IMR-90 (cell line): ENCODE measurements around the gene DHRS7. TPM values are rescaled to one million over a fixed set of nuclear protein-coding genes. Genes with fewer than 3 reads are reported as not detected.

Source experiments
- ATAC-seq: fragments of 200-7000 bp; cut with Tn5 transposase; 2 replicates; pipeline ENCODE4 v1.9.1; 2020; ENCODE audit warnings: low read depth, mild to moderate bottlenecking, moderate library complexity
- BruUV-seq: library from RNA; stranded (reverse); fragments of 400-500 nt; replicated peaks from 2 replicates; lab custom pipeline; 2021; lab: Mats Ljungman, UMichigan
- CTCF ChIA-PET: fragments of 300-600 bp; formaldehyde crosslinking; extraction: SDS; loops from one replicate; lab custom pipeline; 2021; ENCODE audit warnings: antibody characterized with exemption; lab: Yijun Ruan, JAX
- POLR2A ChIA-PET: fragments of 300-600 bp; sonication (Branson Sonifier 250); formaldehyde crosslinking; loops from one replicate; lab custom pipeline; 2022; ENCODE audit warnings: antibody characterized with exemption; ENCODE audit not compliant: unreplicated experiment; lab: Charles Lee
- DNase-seq: peaks from one replicate; pipeline ENCODE4 v3.0.0; 2013
- H2AFZ ChIP-seq: replicated peaks from 2 replicates; pipeline ENCODE3; 2013; ENCODE audit warnings: low read length, mild to moderate bottlenecking; ENCODE audit not compliant: poor library complexity
- H2AK5ac ChIP-seq: 2 replicates; pipeline ENCODE4 v1.6.1; 2013; ENCODE audit warnings: low read depth, low read length, inconsistent platforms
- H2AK9ac ChIP-seq: replicated peaks from 2 replicates; pipeline ENCODE3; 2013; ENCODE audit warnings: mild to moderate bottlenecking, low read depth, low read length, moderate library complexity; ENCODE audit not compliant: poor library complexity
- H2BK120ac ChIP-seq: 2 replicates; pipeline ENCODE4 v1.6.1; 2013; ENCODE audit warnings: low read depth, low read length, inconsistent platforms
- H2BK15ac ChIP-seq: 3 replicates; pipeline ENCODE4 v1.6.1; 2013; ENCODE audit warnings: low read depth, low read length, inconsistent platforms
- H2BK20ac ChIP-seq: 2 replicates; pipeline ENCODE4 v1.6.1; 2013; ENCODE audit warnings: low read depth, mild to moderate bottlenecking, inconsistent platforms, low read length, moderate library complexity
- H2BK5ac ChIP-seq: 2 replicates; pipeline ENCODE4 v1.6.1; 2013; ENCODE audit warnings: mild to moderate bottlenecking, low read depth, low read length, inconsistent platforms; ENCODE audit not compliant: poor library complexity, severe bottlenecking
- H3K14ac ChIP-seq: replicated peaks from 2 replicates; pipeline ENCODE4 v1.6.1; 2013; ENCODE audit warnings: low read depth, low read length, inconsistent platforms
- H3K18ac ChIP-seq: 2 replicates; pipeline ENCODE4 v1.6.1; 2013; ENCODE audit warnings: low read depth, low read length, control low read depth
- H3K23ac ChIP-seq: 2 replicates; pipeline ENCODE4 v1.6.1; 2013; ENCODE audit warnings: low read depth, low read length, inconsistent platforms
- H3K27ac ChIP-seq: 2 replicates; pipeline ENCODE4 v1.5.1; 2013; ENCODE audit warnings: mild to moderate bottlenecking, control low read depth, low read length; ENCODE audit not compliant: insufficient read depth
- H3K27me3 ChIP-seq: 2 replicates; pipeline ENCODE4 v1.6.1; 2013; ENCODE audit warnings: low read length; ENCODE audit not compliant: control insufficient read depth, insufficient read depth
- H3K36me3 ChIP-seq: 2 replicates; pipeline ENCODE4 v1.6.1; 2013; ENCODE audit warnings: low read length, mixed read lengths; ENCODE audit not compliant: control insufficient read depth, insufficient read depth
- H3K4ac ChIP-seq: 2 replicates; pipeline ENCODE4 v1.6.1; 2013; ENCODE audit warnings: low read depth, low read length, inconsistent platforms
- H3K4me1 ChIP-seq: 2 replicates; pipeline ENCODE4 v1.6.1; 2013; ENCODE audit warnings: low read length, mixed read lengths; ENCODE audit not compliant: control insufficient read depth, insufficient read depth
- H3K4me2 ChIP-seq: 2 replicates; pipeline ENCODE4 v1.6.1; 2013; ENCODE audit warnings: low read depth, mild to moderate bottlenecking, control low read depth, low read length, moderate library complexity
- H3K4me3 ChIP-seq: 2 replicates; pipeline ENCODE4 v1.5.1; 2013; ENCODE audit warnings: low read depth, mild to moderate bottlenecking, control low read depth, low read length, moderate library complexity; ENCODE audit not compliant: insufficient read depth
- H3K56ac ChIP-seq: 2 replicates; pipeline ENCODE4 v1.6.1; 2013; ENCODE audit warnings: low read length, inconsistent platforms; ENCODE audit not compliant: insufficient read depth; ENCODE audit errors: extremely low read depth
- H3K79me1 ChIP-seq, 2 experiments: 2 replicates each; pipeline ENCODE4 v1.6.1; 2013; ENCODE audit warnings: low read length in 2 of 2, inconsistent platforms in 1 of 2, low read depth in 1 of 2
- H3K9ac ChIP-seq: 2 replicates; pipeline ENCODE4 v1.6.1; 2013; ENCODE audit warnings: low read depth, low read length, control low read depth
- H3K9me1 ChIP-seq: 2 replicates; pipeline ENCODE4 v1.6.1; 2013; ENCODE audit warnings: low read length, inconsistent platforms; ENCODE audit not compliant: insufficient read depth
- H3K9me3 ChIP-seq: 2 replicates; pipeline ENCODE4 v1.6.1; 2013; ENCODE audit warnings: low read length; ENCODE audit not compliant: control insufficient read depth, insufficient read depth
- H4K20me1 ChIP-seq: 2 replicates; pipeline ENCODE4 v1.6.1; 2013; ENCODE audit warnings: low read length, inconsistent platforms; ENCODE audit not compliant: insufficient read depth
- H4K5ac ChIP-seq: 2 replicates; pipeline ENCODE4 v1.6.1; 2013; ENCODE audit warnings: mild to moderate bottlenecking, low read depth, low read length, control low read depth
- H4K8ac ChIP-seq, 2 experiments: 2 replicates each; pipeline ENCODE4 v1.6.1; 2013; ENCODE audit warnings: low read depth in 2 of 2, low read length in 2 of 2, control low read depth in 1 of 2, inconsistent platforms in 1 of 2
- H4K91ac ChIP-seq: 2 replicates; pipeline ENCODE4 v1.6.1; 2013; ENCODE audit warnings: low read depth, low read length, inconsistent platforms; ENCODE audit not compliant: insufficient read depth
- CEBPB ChIP-seq: IDR thresholded peaks from 2 replicates; pipeline ENCODE4 v1.6.1; 2012; ENCODE audit warnings: low read depth, low read length, improper control_type of control experiment
- RFX5 ChIP-seq: IDR thresholded peaks from 2 replicates; pipeline ENCODE4 v1.8.0; 2012; ENCODE audit warnings: low read depth, mild to moderate bottlenecking, low read length, moderate library complexity
- WGBS, 2 experiments: methylation state at CpG; one replicate each; pipeline versions ENCODE4 v1.1.5 to v1.1.7; 2013; ENCODE audit warnings: missing lambda C conversion rate in 2 of 2; ENCODE audit not compliant: insufficient read length in 1 of 2; ENCODE audit errors: extremely low coverage in 2 of 2; 5-methylcytosine and 5-hydroxymethylcytosine counted together
- dilution Hi-C: fragments of 300-500 bp; cut with HindIII; formaldehyde crosslinking; loops from one replicate; pipeline ENCODE4 v1.14.3; 2018; ENCODE audit warnings: low sequenced_read_pairs; ENCODE audit not compliant: unreplicated experiment
- in situ Hi-C: fragments of 300-500 bp; cut with MboI; formaldehyde crosslinking; loops from 3 replicates; pipeline ENCODE4 v1.14.3; 2019; ENCODE audit warnings: low sequenced_read_pairs, inconsistent platforms, mixed read lengths
- intact Hi-C: fragments of 100-400 bp; cut with micrococcal nuclease; formaldehyde crosslinking; loops from 2 replicates; pipeline ENCODE4 v1.10.0; 2022
- polyA plus RNA-seq, 3 experiments: library from polyadenylated mRNA; depleted of rRNA; stranded (reverse); fragments of >200 nt; gene quantifications; 2 replicates each; pipeline ENCODE4 v1.2.3, GENCODE V29; 2012; ENCODE audit warnings: low replicate concordance in 1 of 3
- total RNA-seq: library from RNA; depleted of rRNA; stranded (reverse); fragments of >200 nt; gene quantifications from 2 replicates; pipeline ENCODE4 v1.2.3, GENCODE V29; 2012

The DHRS7 gene
- total and polyA plus RNA-seq, 2 of the 4 experiments (the other 2 are of a cell fraction), result 30.3 to 50.2 TPM

GRCh38 chr14:60102389-60102788 lies 62.8 kb downstream of the DHRS7 start:
- Histone ChIP-seq H4K91ac (no peak overlapping the region), H3K14ac (no peak overlapping the region), H2BK15ac (no peak overlapping the region), H4K20me1 (peaks cover 37% of the 10 kb centered on the region), H3K4me1 (peaks cover 8% of the 10 kb centered on the region; the same call in 1 of the 2 replicates), H3K56ac (no peak overlapping the region), H3K9ac (no peak overlapping the region), H3K4ac (no peak overlapping the region), H4K5ac (no peak overlapping the region), H3K36me3 (peaks cover 4% of the 10 kb centered on the region), H2BK120ac (no peak overlapping the region), H3K27me3 (no peaks in the 10 kb centered on the region), H3K4me3 (no peak overlapping the region), H3K27ac (no peak overlapping the region), H3K9me1 (peaks cover 4% of the 10 kb centered on the region), H3K79me1 (peaks cover 11 to 47% of the 10 kb centered on the region in 2 experiments), H3K4me2 (peak overlapping the region; percentile 70), H3K23ac (no peak overlapping the region), H2AK9ac (no peak overlapping the region), H2BK5ac (peak overlapping the region; percentile 26), H3K9me3 (no peaks in the 10 kb centered on the region), H2AK5ac (no peak overlapping the region), H2AFZ (no peak overlapping the region), H3K18ac (no peak overlapping the region), H4K8ac (no peak overlapping the region), H2BK20ac (no peak overlapping the region)
- in situ Hi-C loops, result no loop called here
- DNase-seq (peak; percentile 91), ATAC-seq (peak; percentile 73)
- no peak for TF ChIP-seq RFX5
- TF ChIP-seq CEBPB, result 0 out of 2 replicates have a peak, but pooled peaks have one; percentile 33
- POLR2A ChIA-PET, result no interaction called here
- intact Hi-C loops, result no loop called here
- CTCF ChIA-PET, result no interaction called here
- no CpG with 5 or more reads among the region's 2 CpGs for WGBS, 2 experiments
- BruUV-seq, result no TSS peak
- dilution Hi-C loops, result no loop called here
